WTC11 (cell line): Measurements from ENCODE around the gene BACH2.

Experiments
- CTCF ChIP-seq: fragments of 200-600 bp; IDR thresholded peaks from 2 replicates; pipeline ENCODE4 v1.8.0; 2022; ENCODE audit warnings: antibody characterized with exemption
- FOXK1 ChIP-seq: sonication (generic); formaldehyde crosslinking; IDR thresholded peaks from 2 replicates; pipeline ENCODE4 v1.8.0; 2022; ENCODE audit warnings: mild to moderate bottlenecking, moderate library complexity, missing genetic modification reagents
- MAX ChIP-seq: sonication (generic); formaldehyde crosslinking; IDR thresholded peaks from 2 replicates; pipeline ENCODE4 v1.8.0; 2022; ENCODE audit warnings: mild to moderate bottlenecking, missing genetic modification reagents

- TF ChIP-seq CTCF (no peak), FOXK1 (CRISPR knock-in tag) (peak; percentile 67), MAX (CRISPR knock-in tag) (no peak)
Observed at GRCh38 chr6:90285611-90286381, 10.8 kb downstream of the BACH2 start.
